Erythroblast (primary cell): Measurements from ENCODE around the gene OR51D1.

ENCODE experiments used
- GATA1 ChIP-seq: IDR thresholded peaks from 2 replicates; pipeline ENCODE4 v1.6.1; 2011; ENCODE audit warnings: low read depth, mild to moderate bottlenecking, control low read depth, low read length, moderate library complexity
- POLR2A ChIP-seq: IDR thresholded peaks from 2 replicates; pipeline ENCODE4 v1.6.1; 2011; ENCODE audit warnings: mild to moderate bottlenecking, low read length

GRCh38 chr11:4665424-4665823 lies 28.1 kb downstream of the OR51D1 start:
- TF ChIP-seq POLR2A: no peak
- no peak for TF ChIP-seq GATA1
